OCI-LY1 (cell line): ENCODE data around the gene PHF23.

Source experiments
- H2AFZ ChIP-seq: fragments of 200-600 bp; sonication (generic), shearing (Covaris generic); 2 replicates; pipeline ENCODE4 v1.6.0; 2014; ENCODE audit warnings: antibody characterized with exemption, mild to moderate bottlenecking, low read length
- H3F3A ChIP-seq: fragments of 200-600 bp; sonication (generic), shearing (Covaris generic); 2 replicates; pipeline ENCODE4 v1.6.0; 2014; ENCODE audit warnings: mild to moderate bottlenecking, antibody characterized with exemption, low read length, moderate library complexity; ENCODE audit not compliant: insufficient read depth
- H3K27ac ChIP-seq: fragments of 200-600 bp; sonication (generic); 2 replicates; pipeline ENCODE4 v1.5.1; 2014; ENCODE audit warnings: low read length, mixed run types, mild to moderate bottlenecking, low read depth; ENCODE audit not compliant: poor library complexity, severe bottlenecking
- H3K27me3 ChIP-seq: fragments of 200-600 bp; sonication (generic); 2 replicates; pipeline ENCODE4 v1.6.0; 2014; ENCODE audit warnings: antibody characterized with exemption, mild to moderate bottlenecking, low read length, moderate library complexity; ENCODE audit not compliant: insufficient read depth
- H3K36me3 ChIP-seq: fragments of 200-600 bp; sonication (generic); 2 replicates; pipeline ENCODE4 v1.6.1; 2014; ENCODE audit warnings: mild to moderate bottlenecking, antibody characterized with exemption, low read length, moderate library complexity, mixed read lengths; ENCODE audit not compliant: insufficient read depth
- H3K4me1 ChIP-seq: fragments of 200-600 bp; sonication (generic); 2 replicates; pipeline ENCODE4 v1.5.1; 2014; ENCODE audit warnings: mild to moderate bottlenecking, low read length, moderate library complexity; ENCODE audit not compliant: insufficient read depth, severe bottlenecking
- H3K4me2 ChIP-seq: fragments of 200-600 bp; sonication (generic), shearing (Covaris generic); 2 replicates; pipeline ENCODE4 v1.6.1; 2014; ENCODE audit warnings: low read length
- H3K4me3 ChIP-seq: fragments of 200-600 bp; sonication (generic); 2 replicates; pipeline ENCODE4 v1.5.1; 2014; ENCODE audit warnings: low read length, low read depth, mild to moderate bottlenecking, mixed read lengths; ENCODE audit not compliant: poor library complexity, severe bottlenecking
- H3K79me2 ChIP-seq: fragments of 200-600 bp; shearing (Covaris generic); 2 replicates; pipeline ENCODE4 v1.6.1; 2016; ENCODE audit warnings: mixed run types, low read length, mixed read lengths; ENCODE audit not compliant: insufficient read depth
- H3K9ac ChIP-seq: fragments of 200-600 bp; sonication (generic), shearing (Covaris generic); 2 replicates; pipeline ENCODE4 v1.6.1; 2014; ENCODE audit warnings: mild to moderate bottlenecking, low read length, mixed read lengths
- H3K9me2 ChIP-seq: fragments of 200-600 bp; sonication (generic), shearing (Covaris generic); 2 replicates; pipeline ENCODE4 v1.6.1; 2014; ENCODE audit warnings: low read depth, mild to moderate bottlenecking, low read length, mixed read lengths
- H3K9me3 ChIP-seq: fragments of 200-600 bp; shearing (Covaris generic); 2 replicates; pipeline ENCODE4 v1.6.1; 2014; ENCODE audit warnings: low read length, mixed read lengths
- H4K20me1 ChIP-seq: fragments of 200-600 bp; sonication (generic), shearing (Covaris generic); 2 replicates; pipeline ENCODE4 v1.6.0; 2016; ENCODE audit warnings: mild to moderate bottlenecking, low read length; ENCODE audit not compliant: insufficient read depth
- CTCF ChIP-seq: fragments of 200-600 bp; sonication (generic), shearing (Covaris generic); IDR thresholded peaks from 2 replicates; pipeline ENCODE4 v1.5.1; 2017; ENCODE audit warnings: mild to moderate bottlenecking, antibody characterized with exemption, low read length, moderate library complexity, mixed read lengths
- EZH2 ChIP-seq: fragments of 200-600 bp; sonication (generic), shearing (Covaris generic); IDR thresholded peaks from 2 replicates; pipeline ENCODE4 v1.8.0; 2017; ENCODE audit warnings: borderline replicate concordance, mixed run types, mild to moderate bottlenecking, antibody characterized with exemption, low read length, moderate library complexity, mixed read lengths

PHF23 gene

GRCh38 chr17:7228920-7229319, 10.3 kb downstream of the PHF23 start:
- Histone ChIP-seq H4K20me1 (no peaks in the 10 kb centered on the region), H3K4me3 (no peak overlapping the region), H3K27ac (no peak overlapping the region), H3K27me3 (no peaks in the 10 kb centered on the region), H3K79me2 (peaks cover 23% of the 10 kb centered on the region), H2AFZ (no peak overlapping the region), H3K9me2 (no peaks in the 10 kb centered on the region), H3K4me2 (no peak overlapping the region), H3K4me1 (peaks cover 11% of the 10 kb centered on the region), H3K36me3 (peaks cover 79% of the 10 kb centered on the region), H3K9ac (no peak overlapping the region), H3F3A (no peaks in the 10 kb centered on the region; the same call in 1 of the 2 replicates), H3K9me3 (no peaks in the 10 kb centered on the region)
- TF ChIP-seq EZH2 = no peak
- TF ChIP-seq CTCF = no peak

- H3K9ac ChIP-seq = no peak overlapping the region
- no peak overlapping the region for H3K4me3 ChIP-seq
- H3K4me2 ChIP-seq = no peak overlapping the region
- no peaks in the 10 kb centered on the region for H3K9me3 ChIP-seq
- no peaks in the 10 kb centered on the region for H3K27me3 ChIP-seq
- no peaks in the 10 kb centered on the region for H4K20me1 ChIP-seq
- H3K4me1 ChIP-seq = peaks cover 4% of the 10 kb centered on the region
- TF ChIP-seq EZH2 = no peak
- no peak for TF ChIP-seq CTCF
- H3F3A ChIP-seq = no peaks in the 10 kb centered on the region; the same call in 1 of the 2 replicates
- no peaks in the 10 kb centered on the region for H3K9me2 ChIP-seq
- peaks cover 5% of the 10 kb centered on the region for H3K79me2 ChIP-seq
- peaks cover 92% of the 10 kb centered on the region for H3K36me3 ChIP-seq
- no peak overlapping the region for H2AFZ ChIP-seq
- H3K27ac ChIP-seq = no peak overlapping the region
Measured at GRCh38 chr17:7226721-7227710, 12.2 kb downstream of the PHF23 start.

GRCh38 chr17:7225711-7226331, 13.4 kb downstream of the PHF23 start:
- TF ChIP-seq EZH2 = no peak
- no peak for TF ChIP-seq CTCF
- H3K4me1 ChIP-seq = peaks cover under 1% of the 10 kb centered on the region
- H2AFZ ChIP-seq = no peak overlapping the region
- H3F3A ChIP-seq = no peaks in the 10 kb centered on the region; the same call in 1 of the 2 replicates
- H3K36me3 ChIP-seq = peaks cover 94% of the 10 kb centered on the region
- H3K9me3 ChIP-seq = no peaks in the 10 kb centered on the region
- H4K20me1 ChIP-seq = no peaks in the 10 kb centered on the region
- H3K27me3 ChIP-seq = no peaks in the 10 kb centered on the region
- H3K4me2 ChIP-seq = no peak overlapping the region
- no peak overlapping the region for H3K27ac ChIP-seq
- H3K9me2 ChIP-seq = no peaks in the 10 kb centered on the region
- H3K79me2 ChIP-seq = no peaks in the 10 kb centered on the region
- H3K9ac ChIP-seq = no peak overlapping the region
- H3K4me3 ChIP-seq = no peak overlapping the region
